Measurements from ENCODE around the gene MAP7D2.

DNA sequence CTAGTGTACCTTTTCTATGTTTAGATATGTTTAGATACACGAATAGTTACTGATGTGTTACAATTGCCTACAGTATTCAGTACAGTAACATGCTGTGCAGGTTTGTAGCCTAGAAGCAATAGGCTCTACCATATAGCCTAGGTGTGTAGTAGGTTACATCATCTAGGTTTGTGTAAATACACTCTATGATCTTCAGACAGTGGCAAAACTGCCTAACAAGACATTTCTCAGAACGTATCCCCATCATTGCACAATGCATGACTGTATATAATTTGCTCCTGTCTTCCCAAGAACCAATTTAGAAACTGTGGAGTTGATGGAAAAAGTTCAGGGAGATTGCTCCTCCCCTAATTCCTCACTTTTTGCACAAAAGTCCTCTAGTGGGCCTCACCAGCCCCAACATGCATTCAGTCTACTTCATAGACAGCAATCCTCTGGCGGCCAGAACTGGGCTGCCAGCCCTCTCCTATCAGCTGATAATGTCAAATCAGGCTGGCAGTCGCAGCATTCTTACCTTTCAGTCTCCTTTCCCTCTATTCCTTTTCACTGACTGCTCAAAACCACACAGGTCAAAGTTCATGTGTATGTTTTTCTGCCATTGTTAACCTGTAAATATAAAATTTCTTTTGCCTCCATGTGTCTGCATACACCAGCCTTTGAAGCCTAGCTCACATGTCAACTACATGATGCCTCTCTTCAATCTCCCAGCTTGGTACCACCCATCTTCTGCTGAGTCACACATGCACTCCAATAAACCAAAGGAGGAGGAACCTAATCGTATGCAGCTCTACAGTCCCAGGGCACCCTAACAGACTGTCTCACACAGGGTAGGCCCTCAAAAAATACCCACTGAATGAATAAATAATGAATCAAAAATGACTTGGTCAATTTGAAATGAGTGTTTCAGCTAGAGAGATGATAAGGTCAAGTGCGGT is 157.9 kb downstream of the MAP7D2 start:
- TF ChIP-seq, protein P1, sequence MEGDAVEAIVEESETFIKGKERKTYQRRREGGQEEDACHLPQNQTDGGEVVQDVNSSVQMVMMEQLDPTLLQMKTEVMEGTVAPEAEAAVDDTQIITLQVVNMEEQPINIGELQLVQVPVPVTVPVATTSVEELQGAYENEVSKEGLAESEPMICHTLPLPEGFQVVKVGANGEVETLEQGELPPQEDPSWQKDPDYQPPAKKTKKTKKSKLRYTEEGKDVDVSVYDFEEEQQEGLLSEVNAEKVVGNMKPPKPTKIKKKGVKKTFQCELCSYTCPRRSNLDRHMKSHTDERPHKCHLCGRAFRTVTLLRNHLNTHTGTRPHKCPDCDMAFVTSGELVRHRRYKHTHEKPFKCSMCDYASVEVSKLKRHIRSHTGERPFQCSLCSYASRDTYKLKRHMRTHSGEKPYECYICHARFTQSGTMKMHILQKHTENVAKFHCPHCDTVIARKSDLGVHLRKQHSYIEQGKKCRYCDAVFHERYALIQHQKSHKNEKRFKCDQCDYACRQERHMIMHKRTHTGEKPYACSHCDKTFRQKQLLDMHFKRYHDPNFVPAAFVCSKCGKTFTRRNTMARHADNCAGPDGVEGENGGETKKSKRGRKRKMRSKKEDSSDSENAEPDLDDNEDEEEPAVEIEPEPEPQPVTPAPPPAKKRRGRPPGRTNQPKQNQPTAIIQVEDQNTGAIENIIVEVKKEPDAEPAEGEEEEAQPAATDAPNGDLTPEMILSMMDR (conservative IDR thresholded peaks at IDR 0.05 in 1 of 2, IDR thresholded peaks at IDR 0.05 in 1 of 2; ENCODE audit: extremely low read depth in 1 of 2, insufficient read depth in 1 of 2, low read depth in 1 of 2, low read length in 2 of 2) = no peak
- TF ChIP-seq EZH2 (IDR thresholded peaks at IDR 0.05; ENCODE audit: borderline replicate concordance, low read length) = no peak

All from mammary epithelial cell (primary cell).